BE2C (cell line): ENCODE measurements around the gene MAP3K7.
A peak's percentile ranks its signal among the peaks of the same experiment; 100 is the strongest.

Experiments
- DNase-seq: peaks from one replicate; pipeline ENCODE4 v3.0.0-alpha.2; 2020
- H3K27me3 ChIP-seq: fragments of 250-450 bp; sonication (Bioruptor Pico); 2 replicates; pipeline ENCODE4 v1.5.1; 2020; ENCODE audit warnings: mild to moderate bottlenecking
- H3K36me3 ChIP-seq: fragments of 250-450 bp; sonication (Bioruptor Pico); 2 replicates; pipeline ENCODE4 v1.5.1; 2020; ENCODE audit warnings: mild to moderate bottlenecking
- H3K4me1 ChIP-seq: fragments of 250-450 bp; sonication (Bioruptor Pico); 2 replicates; pipeline ENCODE4 v1.5.1; 2020
- H3K4me3 ChIP-seq: 2 replicates; pipeline ENCODE4 v1.5.1; 2011; ENCODE audit warnings: low read depth, low read length
- H3K9me3 ChIP-seq: fragments of 250-450 bp; sonication (Bioruptor Pico); 2 replicates; pipeline ENCODE4 v1.5.1; 2020
- TF ChIP-seq, protein P1 (sequence below): IDR thresholded peaks from 2 replicates; pipeline ENCODE4 v1.5.1; 2012; ENCODE audit warnings: mild to moderate bottlenecking, low read depth, low read length

MAP3K7 gene

GRCh38 chr6:90610751-90611542, 24.1 kb upstream of the MAP3K7 start:
- H3K9me3 ChIP-seq = no peaks in the 10 kb centered on the region
- H3K4me1 ChIP-seq = no peaks in the 10 kb centered on the region
- peaks cover 66% of the 10 kb centered on the region for H3K27me3 ChIP-seq
- peak overlapping the region; percentile 60 for H3K4me3 ChIP-seq
- no peaks in the 10 kb centered on the region for H3K36me3 ChIP-seq
- peak; percentile 37 for DNase-seq
- TF ChIP-seq, protein P1, sequence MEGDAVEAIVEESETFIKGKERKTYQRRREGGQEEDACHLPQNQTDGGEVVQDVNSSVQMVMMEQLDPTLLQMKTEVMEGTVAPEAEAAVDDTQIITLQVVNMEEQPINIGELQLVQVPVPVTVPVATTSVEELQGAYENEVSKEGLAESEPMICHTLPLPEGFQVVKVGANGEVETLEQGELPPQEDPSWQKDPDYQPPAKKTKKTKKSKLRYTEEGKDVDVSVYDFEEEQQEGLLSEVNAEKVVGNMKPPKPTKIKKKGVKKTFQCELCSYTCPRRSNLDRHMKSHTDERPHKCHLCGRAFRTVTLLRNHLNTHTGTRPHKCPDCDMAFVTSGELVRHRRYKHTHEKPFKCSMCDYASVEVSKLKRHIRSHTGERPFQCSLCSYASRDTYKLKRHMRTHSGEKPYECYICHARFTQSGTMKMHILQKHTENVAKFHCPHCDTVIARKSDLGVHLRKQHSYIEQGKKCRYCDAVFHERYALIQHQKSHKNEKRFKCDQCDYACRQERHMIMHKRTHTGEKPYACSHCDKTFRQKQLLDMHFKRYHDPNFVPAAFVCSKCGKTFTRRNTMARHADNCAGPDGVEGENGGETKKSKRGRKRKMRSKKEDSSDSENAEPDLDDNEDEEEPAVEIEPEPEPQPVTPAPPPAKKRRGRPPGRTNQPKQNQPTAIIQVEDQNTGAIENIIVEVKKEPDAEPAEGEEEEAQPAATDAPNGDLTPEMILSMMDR = no peak; the same call in 1 of the 2 replicates

- TF ChIP-seq, protein P1 = no peak
- peaks cover 60% of the 10 kb centered on the region for H3K27me3 ChIP-seq
- no peaks in the 10 kb centered on the region for H3K36me3 ChIP-seq
- no peaks in the 10 kb centered on the region for H3K9me3 ChIP-seq
- H3K4me1 ChIP-seq = no peaks in the 10 kb centered on the region
- no peak for DNase-seq
- H3K4me3 ChIP-seq = peak overlapping the region; percentile 60
Measured at GRCh38 chr6:90610301-90610750, 23.5 kb upstream of the MAP3K7 start.

DNA sequence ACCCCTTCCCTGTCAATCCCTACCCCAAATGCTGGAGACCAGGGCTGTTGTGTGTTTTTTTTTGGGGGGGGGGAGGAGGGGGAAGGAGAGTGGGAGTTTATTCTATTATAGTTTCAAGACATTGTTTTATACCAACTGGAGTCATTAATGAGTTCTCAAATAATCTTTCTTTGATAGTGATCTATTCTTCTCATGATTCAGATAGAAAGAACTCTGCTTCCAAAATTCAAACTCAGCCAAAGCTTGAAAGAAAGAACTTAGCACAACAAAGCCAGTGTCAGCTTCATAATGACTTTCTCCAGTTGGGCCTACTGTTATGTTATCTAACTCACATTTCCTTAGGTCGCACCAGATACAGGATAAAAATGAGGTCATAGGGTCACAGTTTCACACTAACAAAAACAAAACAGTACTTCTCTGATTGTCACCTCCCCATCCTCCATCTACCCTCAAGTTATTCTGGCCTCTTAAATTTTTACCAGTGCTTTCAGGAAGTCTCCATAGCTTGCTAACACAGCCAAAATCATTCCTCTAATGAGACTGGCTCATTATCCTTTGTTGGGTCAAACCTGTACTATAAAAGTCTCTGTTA, 19.0 kb upstream of the MAP3K7 start:
- Histone ChIP-seq H3K4me3 (no peak overlapping the region), H3K9me3 (no peaks in the 10 kb centered on the region), H3K36me3 (no peaks in the 10 kb centered on the region), H3K27me3 (peaks cover 46% of the 10 kb centered on the region), H3K4me1 (no peaks in the 10 kb centered on the region)
- no peak for DNase-seq
- TF ChIP-seq, protein P1 = no peak

DNA sequence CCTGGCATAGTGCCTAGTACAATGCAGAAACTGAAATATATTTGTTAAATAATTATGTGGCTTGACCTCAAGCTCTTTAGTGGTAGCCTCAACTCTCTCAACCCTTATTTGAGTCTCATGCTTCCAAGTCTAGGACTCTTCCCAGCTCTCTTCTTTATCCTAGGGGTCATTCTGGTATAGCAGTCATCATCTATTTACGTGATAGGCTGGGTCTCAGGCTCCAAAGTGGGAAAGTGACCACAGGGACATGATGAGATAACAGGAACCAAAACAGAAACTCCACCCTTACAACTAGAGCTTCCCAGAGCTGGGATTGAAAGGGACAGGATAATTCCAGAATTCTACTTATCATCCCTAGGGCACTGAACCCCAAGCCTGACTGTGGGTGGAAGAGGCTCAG, 17.7 kb upstream of the MAP3K7 start:
- H3K27me3 ChIP-seq = peaks cover 37% of the 10 kb centered on the region
- TF ChIP-seq, protein P1 = no peak

GRCh38 chr6:90599151-90599550, 12.3 kb upstream of the MAP3K7 start:
- Histone ChIP-seq H3K27me3 (peaks cover 33% of the 10 kb centered on the region), H3K4me3 (no peak overlapping the region), H3K36me3 (no peaks in the 10 kb centered on the region), H3K9me3 (no peaks in the 10 kb centered on the region), H3K4me1 (no peaks in the 10 kb centered on the region)
- no peak for DNase-seq
- TF ChIP-seq, protein P1 = no peak

More for the DNA sequence above, 17.7 kb upstream of the MAP3K7 start:
- Histone ChIP-seq H3K36me3 (no peaks in the 10 kb centered on the region), H3K9me3 (no peaks in the 10 kb centered on the region), H3K4me1 (no peaks in the 10 kb centered on the region), H3K4me3 (no peak overlapping the region)
- no peak for DNase-seq
